Activated gamma-delta T cell treated with Interleukin-2 at 50 U/mL for 16 hours (primary cell): ENCODE results near the gene XPO4.
A peak's percentile ranks its signal among the peaks of the same experiment; 100 is the strongest.
"Not testable (repeated sequence)": the region's sequence is repeated elsewhere in the genome, so short reads cannot be mapped to it uniquely, and the experiment has no call there.

Experiments used
- DNase-seq: peaks from one replicate; pipeline ENCODE4 v3.0.0-alpha.2; 2020

The XPO4 gene

GRCh38 chr13:20902438-20903163, at the start of gene XPO4:
TSS of gene XPO4 (minus strand) at chr13:20902746. CDS start at chr13:20902738, 8 bp downstream.
- DNase-seq, result peak; percentile 72

- not testable (repeated sequence) for DNase-seq
These were observed 45.5 kb upstream of the XPO4 start for GRCh38 chr13:20948001-20948400.

GRCh38 chr13:20945952-20946383, 43.4 kb upstream of the XPO4 start:
- no peak for DNase-seq

- no peak for DNase-seq
These were observed 40.5 kb upstream of the XPO4 start for GRCh38 chr13:20942938-20943559.

- DNase-seq, result not testable (repeated sequence)
These were observed 38.0 kb upstream of the XPO4 start for GRCh38 chr13:20940511-20940910.

- no peak for DNase-seq
These were observed 37.5 kb upstream of the XPO4 start for GRCh38 chr13:20940083-20940482.

GRCh38 chr13:20939662-20940061, 37.1 kb upstream of the XPO4 start:
- no peak for DNase-seq

GRCh38 chr13:20938302-20938701, 35.8 kb upstream of the XPO4 start:
- DNase-seq, result no peak

- no peak for DNase-seq
These were observed 25.2 kb upstream of the XPO4 start for GRCh38 chr13:20927596-20928257.

GRCh38 chr13:20925395-20925790, 22.8 kb upstream of the XPO4 start:
- not testable (repeated sequence) for DNase-seq

GRCh38 chr13:20924758-20925394, 22.3 kb upstream of the XPO4 start:
- peak; percentile 72 for DNase-seq

- no peak for DNase-seq
These were observed 20.7 kb upstream of the XPO4 start for GRCh38 chr13:20923272-20923671.

- no peak for DNase-seq
These were observed 19.0 kb upstream of the XPO4 start for GRCh38 chr13:20921572-20921971.

- not testable (repeated sequence) for DNase-seq
These were observed 13.1 kb upstream of the XPO4 start for GRCh38 chr13:20915676-20916075.

GRCh38 chr13:20911037-20911436, 8.5 kb upstream of the XPO4 start:
- DNase-seq, result no peak

GRCh38 chr13:20908714-20909497, 6.4 kb upstream of the XPO4 start:
- no peak for DNase-seq

- DNase-seq, result no peak
These were observed 2.4 kb upstream of the XPO4 start for GRCh38 chr13:20904908-20905307.

- no peak for DNase-seq
These were observed 574 bp upstream of the XPO4 start for GRCh38 chr13:20903164-20903475.

GRCh38 chr13:20901668-20902437, 693 bp downstream of the XPO4 start:
- peak; percentile 20 for DNase-seq

GRCh38 chr13:20894245-20894644, 8.3 kb downstream of the XPO4 start:
- DNase-seq, result no peak

GRCh38 chr13:20891768-20892167, 10.8 kb downstream of the XPO4 start:
- DNase-seq, result peak; percentile 5

- no peak for DNase-seq
These were observed 11.5 kb downstream of the XPO4 start for GRCh38 chr13:20891034-20891433.
